GM18951 (cell line): ENCODE data around the gene MARK1.

Experiments
- POLR2A ChIP-seq: IDR thresholded peaks from 4 replicates; pipeline ENCODE4 v1.6.1; 2011; ENCODE audit warnings: mild to moderate bottlenecking; ENCODE audit not compliant: insufficient read length, insufficient read depth; ENCODE audit errors: extremely low read depth
- in situ Hi-C: fragments of 300-500 bp; cut with MboI; formaldehyde crosslinking; loops from one replicate; pipeline ENCODE4 v1.12.0; 2022; ENCODE audit warnings: low sequenced_read_pairs, mixed read lengths, inconsistent platforms; ENCODE audit not compliant: unreplicated experiment

The MARK1 gene

DNA sequence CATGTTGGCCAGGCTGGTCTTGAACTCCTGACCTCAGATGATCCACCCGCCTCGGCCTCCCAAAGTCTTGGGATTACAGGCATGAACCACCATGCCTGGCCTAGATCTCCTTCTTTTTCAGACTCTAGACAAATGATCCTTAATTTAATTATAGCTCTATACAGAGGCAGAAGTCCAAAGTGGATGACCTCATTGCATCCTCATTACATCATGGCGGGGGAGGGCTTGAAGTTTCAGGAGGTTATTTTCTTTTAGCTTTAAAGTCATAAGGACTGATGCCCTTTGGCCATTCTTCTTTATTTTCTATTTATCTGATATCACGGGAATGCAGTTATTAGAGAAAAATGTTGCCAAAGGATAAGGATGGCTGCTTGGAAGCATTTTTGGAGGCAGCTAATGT lies 14.1 kb upstream of the MARK1 start:
- in situ Hi-C loops = no loop called here
- TF ChIP-seq POLR2A = no peak

GRCh38 chr1:220514256-220514655 lies 13.7 kb upstream of the MARK1 start:
- TF ChIP-seq POLR2A = no peak
- in situ Hi-C loops = no loop called here

GRCh38 chr1:220516014-220516721 lies 11.8 kb upstream of the MARK1 start:
- in situ Hi-C loops = no loop called here
- no peak for TF ChIP-seq POLR2A

GRCh38 chr1:220516722-220517042 lies 11.3 kb upstream of the MARK1 start:
- no peak for TF ChIP-seq POLR2A
- in situ Hi-C loops = no loop called here

DNA sequence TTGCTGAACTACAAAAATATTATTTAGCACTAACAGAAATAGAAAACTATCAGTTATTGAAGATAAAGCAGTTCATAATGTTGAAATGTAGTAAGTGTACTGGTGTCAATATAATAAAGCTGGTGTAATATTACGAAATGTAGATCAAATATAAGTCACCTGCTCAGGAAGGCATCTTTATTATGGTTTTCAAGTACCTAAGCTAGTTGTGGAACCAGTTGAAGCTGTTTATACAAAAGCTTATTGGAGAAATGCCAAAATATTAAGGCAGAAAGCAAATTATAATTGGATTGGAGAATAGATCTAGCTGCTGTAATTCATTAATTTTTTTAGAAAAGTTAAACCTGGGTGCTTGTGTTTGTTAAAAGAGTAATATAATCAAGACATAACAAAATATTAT lies 6.2 kb upstream of the MARK1 start:
- in situ Hi-C loops = no loop called here
- no peak for TF ChIP-seq POLR2A

- in situ Hi-C loops = no loop called here
- no peak for TF ChIP-seq POLR2A
Measured at GRCh38 chr1:220526294-220526693, 1.6 kb upstream of the MARK1 start.

DNA sequence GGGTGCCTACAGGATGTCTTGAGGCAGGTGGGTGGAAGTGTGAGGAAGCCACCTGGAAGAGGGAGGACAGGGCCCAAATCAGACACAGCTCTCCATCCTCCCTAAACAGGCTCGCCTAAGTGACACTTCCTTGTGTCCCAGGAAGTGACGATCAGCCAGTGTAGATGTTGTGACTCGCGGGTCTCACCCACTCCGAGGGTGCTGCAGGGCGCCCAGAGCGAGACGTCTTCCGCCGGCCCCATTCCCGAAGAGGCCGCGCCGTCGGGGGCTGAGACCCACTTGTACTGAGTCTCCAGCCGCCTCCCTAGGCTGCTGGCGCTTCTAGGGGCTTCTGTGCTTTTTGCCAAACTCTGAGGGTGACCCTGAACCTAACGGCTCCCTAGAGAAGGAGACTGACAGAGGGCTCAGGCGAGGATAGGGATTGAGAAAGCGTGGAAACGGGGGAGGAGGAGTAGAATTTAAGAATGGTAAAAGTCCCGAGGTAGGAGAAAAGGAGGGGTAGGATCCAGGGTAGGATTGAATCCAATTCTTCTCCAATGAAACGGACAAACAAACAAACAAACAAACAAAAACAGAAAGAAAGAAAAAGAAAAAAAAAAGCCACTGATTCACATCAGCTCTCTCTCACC lies 543 bp upstream of the MARK1 start:
- TF ChIP-seq POLR2A = no peak
- in situ Hi-C loops = no loop called here

GRCh38 chr1:220528679-220529501 lies 954 bp downstream of the MARK1 start:
- in situ Hi-C loops = no loop called here
- TF ChIP-seq POLR2A = no peak

DNA sequence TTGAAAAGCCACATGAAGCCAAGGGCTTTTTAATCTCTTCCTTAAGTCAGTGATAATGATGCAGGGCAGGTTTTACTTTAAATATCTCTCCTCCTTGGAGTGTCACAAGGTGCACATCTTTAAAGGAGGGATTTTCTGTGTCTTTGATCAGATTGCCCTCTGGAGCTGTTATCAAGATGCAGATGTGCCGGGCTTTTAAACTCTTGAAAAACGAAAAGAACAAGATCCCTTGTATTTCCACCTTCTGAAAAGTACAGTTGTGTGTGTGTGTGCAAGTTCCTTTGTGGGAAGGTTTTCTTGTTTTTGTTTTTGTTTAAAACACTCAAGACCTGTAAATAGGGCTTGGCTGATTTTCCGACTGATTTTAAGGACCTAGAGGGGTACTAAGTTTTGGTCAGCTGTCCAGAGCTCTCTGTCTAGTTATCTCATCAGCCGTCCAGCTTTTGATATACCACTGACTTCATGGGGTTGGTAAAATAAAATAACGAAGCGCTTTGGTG lies 1.6 kb downstream of the MARK1 start:
- in situ Hi-C loops = no loop called here
- TF ChIP-seq POLR2A = no peak

GRCh38 chr1:220533504-220534109 lies 5.7 kb downstream of the MARK1 start:
- TF ChIP-seq POLR2A = no peak
- in situ Hi-C loops = no loop called here

- no peak for TF ChIP-seq POLR2A
- in situ Hi-C loops = no loop called here
Measured at GRCh38 chr1:220544901-220545303, 17.0 kb downstream of the MARK1 start.

DNA sequence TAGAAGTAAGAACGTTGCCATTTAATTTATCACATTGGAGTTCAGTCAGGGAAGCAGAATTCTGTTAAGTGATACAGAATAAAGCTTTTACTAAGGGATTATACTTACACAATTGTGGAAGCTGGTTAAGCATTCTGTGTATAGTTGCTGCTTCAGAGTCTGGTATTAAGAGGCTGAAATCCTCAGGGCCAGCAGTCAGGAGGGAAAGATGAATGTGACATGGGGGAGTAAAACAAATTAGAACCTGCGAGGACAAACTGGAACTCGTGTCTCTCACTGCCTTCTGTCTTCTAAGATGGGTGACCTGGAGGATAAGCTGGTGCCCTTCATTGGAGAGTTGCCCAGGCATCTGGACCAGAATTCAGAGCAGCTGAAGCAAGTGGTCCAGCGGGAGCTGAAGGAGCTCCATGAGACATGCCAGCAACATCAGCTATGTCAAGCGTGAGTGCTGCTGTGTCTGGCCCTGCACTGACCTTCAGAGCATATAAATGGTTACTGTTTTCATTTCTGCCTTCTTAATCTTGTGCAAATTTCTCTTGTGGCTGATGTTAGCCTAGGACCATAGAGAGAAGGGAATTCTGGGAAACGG lies 23.0 kb downstream of the MARK1 start:
- TF ChIP-seq POLR2A = no peak
- in situ Hi-C loops = no loop called here

- TF ChIP-seq POLR2A = no peak
- in situ Hi-C loops = no loop called here
Measured at GRCh38 chr1:220551718-220552117, 23.8 kb downstream of the MARK1 start.
